SK-N-MC (cell line): ENCODE results near the gene NRARP.
"Not testable (repeated sequence)": the region's sequence is repeated elsewhere in the genome, so short reads cannot be mapped to it uniquely, and the experiment has no call there.

ENCODE experiments used
- DNase-seq: peaks from one replicate; pipeline ENCODE4 v3.0.0-alpha.2; 2011; ENCODE audit warnings: low read depth, low spot score
- H3K27ac ChIP-seq: fragments of 200-600 bp; sonication (generic); 2 replicates; pipeline ENCODE4 v1.5.1; 2016; ENCODE audit warnings: mixed run types
- H3K36me3 ChIP-seq: fragments of 200-600 bp; sonication (generic); 2 replicates; pipeline ENCODE4 v1.6.1; 2017; ENCODE audit warnings: antibody characterized with exemption, low read length, mixed read lengths; ENCODE audit not compliant: insufficient read depth
- H3K4me3 ChIP-seq: fragments of 200-600 bp; sonication (generic); 2 replicates; pipeline ENCODE4 v1.5.1; 2016
- H3K9ac ChIP-seq: fragments of 200-600 bp; sonication (generic); 2 replicates; pipeline ENCODE4 v1.8.0; 2017; ENCODE audit warnings: mixed run types, mixed read lengths; ENCODE audit not compliant: insufficient read length
- H3K9me3 ChIP-seq: fragments of 200-600 bp; sonication (generic); 2 replicates; pipeline ENCODE4 v1.6.1; 2017; ENCODE audit warnings: low read depth, mild to moderate bottlenecking, antibody characterized with exemption, low read length, moderate library complexity, mixed read lengths
- EZH2 ChIP-seq: fragments of 200-600 bp; sonication (generic); IDR thresholded peaks from one replicate; pipeline ENCODE4 v1.6.1; 2017; ENCODE audit warnings: antibody characterized with exemption
- FOXP2 ChIP-seq: optimal IDR thresholded peaks from 2 replicates; pipeline ENCODE3; 2011; ENCODE audit warnings: mild to moderate bottlenecking, moderate library complexity; ENCODE audit not compliant: insufficient read depth; ENCODE audit errors: extremely low read length, control extremely low read depth
- POLR2AphosphoS5 ChIP-seq: IDR thresholded peaks from 2 replicates; pipeline ENCODE4 v1.6.1; 2012; ENCODE audit warnings: mild to moderate bottlenecking, low read depth, low read length, borderline replicate concordance

Gene NRARP, protein sequence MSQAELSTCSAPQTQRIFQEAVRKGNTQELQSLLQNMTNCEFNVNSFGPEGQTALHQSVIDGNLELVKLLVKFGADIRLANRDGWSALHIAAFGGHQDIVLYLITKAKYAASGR

DNA sequence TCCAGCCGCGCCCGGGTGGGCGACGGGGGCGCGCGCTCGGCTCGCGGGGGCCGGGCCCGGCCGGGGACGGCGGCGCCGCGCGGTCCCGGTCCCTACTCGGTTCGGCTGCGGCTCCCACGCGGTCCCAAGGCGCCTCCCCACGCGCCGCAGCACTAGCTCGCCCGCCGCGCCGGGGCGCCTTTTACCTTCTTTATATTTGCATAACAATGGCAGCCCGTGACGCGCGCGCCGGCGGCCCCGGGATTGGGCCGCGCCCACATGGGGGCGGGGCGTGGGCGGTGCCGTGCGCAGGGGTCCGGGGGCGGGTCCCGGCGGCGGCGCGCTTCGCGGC, at the start of gene NRARP:
TSS of gene NRARP (minus strand) at position 154 of the 331 bp plus-strand sequence. CDS start 343 bp downstream, outside the sequence.
- TF ChIP-seq POLR2AphosphoS5: peak; percentile 88
- TF ChIP-seq FOXP2: no peak
- Histone ChIP-seq H3K9me3 (no peaks in the 10 kb centered on the region), H3K36me3 (no peaks in the 10 kb centered on the region), H3K9ac (peak within 1 kb of the TSS; percentile 73), H3K4me3 (peak within 1 kb of the TSS; percentile 97), H3K27ac (peak within 1 kb of the TSS; percentile 73)
- no peak for DNase-seq

DNA sequence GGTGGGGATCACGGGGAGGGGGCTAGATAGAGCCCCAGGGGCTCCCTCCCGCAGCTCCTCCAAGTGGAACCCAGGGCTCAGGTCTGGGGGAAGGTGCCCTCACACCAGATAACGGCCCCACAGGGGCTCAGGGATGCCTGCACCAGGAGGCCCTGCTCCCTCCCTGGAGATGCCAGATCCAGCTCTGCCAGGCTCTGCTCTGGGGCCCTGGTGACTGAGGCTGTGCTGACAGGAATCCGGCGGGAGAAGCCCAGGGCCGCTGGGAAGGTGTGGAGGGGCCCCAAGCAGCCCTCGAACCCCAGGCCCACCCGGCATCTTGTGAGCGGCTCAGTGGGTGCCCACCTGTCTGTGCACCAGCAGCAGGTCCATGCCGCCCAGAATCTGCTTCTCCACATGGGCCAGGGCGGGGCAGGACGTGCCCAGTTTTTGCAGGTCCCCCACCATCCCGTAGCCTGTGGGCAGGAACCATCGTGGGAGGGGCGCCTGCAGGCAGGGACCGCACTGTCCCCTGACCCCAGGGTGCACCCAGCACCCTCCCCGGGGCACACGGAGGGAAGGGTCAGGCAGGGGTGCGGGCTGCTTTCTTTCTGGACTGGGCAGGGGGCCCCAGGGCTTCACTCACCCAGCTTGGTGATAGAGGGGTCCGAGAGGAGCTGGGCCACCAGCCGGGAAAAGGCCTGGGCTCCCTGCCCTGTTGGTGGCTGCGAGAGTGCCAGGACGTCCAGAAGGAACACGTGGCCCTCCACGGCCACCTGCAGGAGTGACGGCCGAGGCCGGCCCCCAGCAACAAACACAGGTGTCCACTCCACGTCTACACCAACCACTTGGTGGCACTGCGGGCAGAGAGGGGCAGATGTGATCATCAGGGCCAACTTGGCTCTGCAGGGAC, 48.9 kb upstream of the NRARP start:
- 0 out of 2 replicates have a peak, but pooled peaks cover 2% of the 10 kb centered on the region for H3K9me3 ChIP-seq
- no peak overlapping the region for H3K9ac ChIP-seq
- TF ChIP-seq POLR2AphosphoS5: no peak
- no peak for TF ChIP-seq FOXP2
- TF ChIP-seq EZH2: no peak
- DNase-seq: no peak
- H3K27ac ChIP-seq: no peak overlapping the region
- H3K36me3 ChIP-seq: no peaks in the 10 kb centered on the region
- no peak overlapping the region for H3K4me3 ChIP-seq

DNA sequence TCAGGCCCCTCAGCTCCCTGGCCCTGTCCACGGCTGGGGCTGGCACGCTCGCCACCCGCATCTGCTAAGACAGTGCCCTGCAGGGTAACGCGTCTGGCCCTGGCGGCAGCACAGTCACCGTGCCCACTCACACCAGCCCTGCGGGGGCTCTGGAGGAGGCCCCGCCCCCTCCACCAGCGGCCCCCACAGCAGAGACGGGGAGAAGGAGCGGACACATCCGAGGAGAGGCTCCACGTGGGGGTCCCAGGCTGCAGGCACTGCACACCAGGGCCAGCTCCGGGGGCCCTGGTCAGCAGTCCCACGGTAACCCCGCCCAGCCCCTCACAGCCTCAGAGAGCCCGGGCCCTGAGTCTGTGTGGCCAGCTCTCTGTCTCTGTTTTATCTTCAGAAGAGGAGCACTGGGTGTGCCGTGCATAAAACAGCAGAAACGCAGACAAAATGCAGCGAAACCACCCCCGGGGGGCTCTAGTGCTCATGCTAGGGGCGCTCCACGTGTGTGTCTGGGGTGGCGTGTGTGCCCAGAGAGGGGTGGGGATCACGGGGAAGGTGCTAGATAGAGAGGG, 47.5 kb upstream of the NRARP start:
- H3K27ac ChIP-seq: no peak overlapping the region
- no peak for DNase-seq
- 0 out of 2 replicates have a peak, but pooled peaks cover 2% of the 10 kb centered on the region for H3K9me3 ChIP-seq
- no peak overlapping the region for H3K4me3 ChIP-seq
- H3K9ac ChIP-seq: no peak overlapping the region
- TF ChIP-seq FOXP2 (no peak), EZH2 (no peak), POLR2AphosphoS5 (no peak)
- no peaks in the 10 kb centered on the region for H3K36me3 ChIP-seq

DNA sequence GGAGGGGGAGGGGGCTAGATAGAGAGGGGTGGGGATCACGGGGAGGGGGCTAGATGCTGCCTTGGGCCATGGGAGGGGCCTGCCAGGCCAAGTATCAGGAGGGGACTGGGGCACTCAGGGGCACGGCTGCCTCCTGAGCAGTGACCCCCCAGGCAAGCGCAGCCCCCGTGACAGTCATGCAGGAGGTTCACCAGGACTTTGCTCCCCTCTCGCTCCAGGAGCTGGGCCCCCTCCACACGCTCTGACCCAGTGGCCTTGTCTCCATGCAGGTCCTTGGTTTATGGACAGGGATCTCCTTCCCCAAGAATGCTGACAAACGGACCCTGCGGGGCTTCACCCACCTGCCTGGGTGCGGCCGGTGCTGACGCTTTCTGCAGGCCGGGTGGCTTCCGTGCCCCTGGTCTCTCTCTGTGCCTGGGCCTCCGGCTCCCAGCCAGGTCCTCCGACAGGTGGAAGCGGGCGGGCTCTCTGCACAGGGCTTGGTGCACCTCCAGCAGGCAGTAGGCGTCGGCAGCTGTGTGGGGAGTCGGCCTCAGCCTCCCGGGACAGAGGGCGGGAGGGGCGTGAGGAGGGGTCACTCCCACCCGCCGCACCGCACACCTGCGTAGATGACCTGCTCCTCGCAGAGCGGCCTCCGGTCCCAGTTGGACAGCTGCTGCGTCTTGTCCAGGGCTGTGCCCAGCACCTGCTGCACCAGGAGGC, 46.8 kb upstream of the NRARP start:
- Histone ChIP-seq H3K27ac (no peak overlapping the region), H3K36me3 (no peaks in the 10 kb centered on the region), H3K9me3 (0 out of 2 replicates have a peak, but pooled peaks cover 2% of the 10 kb centered on the region), H3K9ac (no peak overlapping the region), H3K4me3 (no peak overlapping the region)
- TF ChIP-seq FOXP2 (no peak), POLR2AphosphoS5 (no peak), EZH2 (no peak)
- no peak for DNase-seq

DNA sequence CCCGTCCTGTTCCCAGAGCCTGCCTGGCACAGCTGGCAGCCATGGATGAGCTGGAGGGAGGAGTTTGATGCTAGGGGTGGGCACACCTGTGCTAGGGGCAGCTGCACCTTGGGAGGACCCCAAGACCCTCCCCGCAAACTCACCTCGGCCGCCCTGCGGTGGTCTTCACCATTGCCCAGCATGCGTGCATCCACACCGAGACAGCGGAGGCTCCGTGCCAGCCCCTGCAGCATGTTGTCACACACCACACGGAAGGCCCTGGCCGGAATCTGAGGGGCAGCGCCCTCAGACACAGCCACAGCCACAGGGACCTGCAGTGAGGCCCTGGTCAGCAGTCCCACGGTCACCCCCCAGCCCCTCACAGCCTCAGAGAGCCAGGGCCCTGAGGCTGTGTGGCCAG, 45.9 kb upstream of the NRARP start:
- Histone ChIP-seq H3K36me3 (no peaks in the 10 kb centered on the region), H3K9ac (no peak overlapping the region), H3K27ac (no peak overlapping the region), H3K9me3 (0 out of 2 replicates have a peak, but pooled peaks cover 2% of the 10 kb centered on the region), H3K4me3 (no peak overlapping the region)
- TF ChIP-seq EZH2 (no peak), FOXP2 (no peak)
- DNase-seq: no peak

DNA sequence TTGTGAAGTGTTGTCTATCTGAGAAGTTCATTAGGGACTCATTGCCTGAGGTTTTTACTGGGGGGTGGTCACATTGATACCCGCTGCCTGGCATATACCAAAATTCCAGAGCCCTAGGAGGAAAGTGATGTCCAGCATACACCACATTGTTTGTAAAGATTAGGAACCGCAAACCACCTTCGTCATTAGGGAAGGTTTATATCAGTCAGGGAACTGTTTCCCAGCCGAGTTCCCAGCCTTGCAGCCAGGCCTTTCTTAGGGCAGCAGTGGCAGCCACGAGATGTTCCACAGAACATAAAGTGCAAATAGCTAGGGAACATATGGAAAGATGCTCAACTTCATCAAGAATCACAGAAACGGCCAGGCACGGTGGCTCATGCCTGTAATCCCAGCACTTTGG, 40.4 kb upstream of the NRARP start:
- Histone ChIP-seq H3K4me3 (no peak overlapping the region), H3K9me3 (0 out of 2 replicates have a peak, but pooled peaks cover 2% of the 10 kb centered on the region), H3K9ac (no peak overlapping the region), H3K27ac (no peak overlapping the region), H3K36me3 (no peaks in the 10 kb centered on the region)
- DNase-seq: no peak
- no peak for TF ChIP-seq FOXP2
- TF ChIP-seq POLR2AphosphoS5: no peak
- no peak for TF ChIP-seq EZH2

DNA sequence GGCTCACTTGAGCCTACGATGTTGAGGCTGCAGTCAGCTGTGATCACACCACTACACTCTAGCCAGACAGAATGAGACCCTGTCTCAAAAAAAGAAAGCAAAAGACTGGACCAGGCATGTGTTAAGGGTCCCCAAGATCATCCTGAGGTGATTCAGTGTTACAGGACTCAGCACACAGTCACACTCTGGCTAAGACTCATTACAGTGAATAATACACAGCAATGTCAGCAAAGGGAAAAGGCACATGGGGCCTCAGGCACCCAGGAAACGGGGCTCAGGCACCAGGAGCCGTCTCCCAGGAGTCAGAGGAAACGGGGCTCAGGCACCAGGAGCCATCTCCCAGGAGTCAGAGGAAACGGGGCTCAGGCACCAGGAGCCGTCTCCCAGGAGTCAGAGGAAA, 39.2 kb upstream of the NRARP start:
- TF ChIP-seq POLR2AphosphoS5 (no peak), EZH2 (no peak), FOXP2 (no peak)
- Histone ChIP-seq H3K27ac (no peak overlapping the region), H3K9ac (no peak overlapping the region), H3K36me3 (no peaks in the 10 kb centered on the region), H3K4me3 (no peak overlapping the region), H3K9me3 (no peaks in the 10 kb centered on the region; the same call in 1 of the 2 replicates)
- no peak for DNase-seq

DNA sequence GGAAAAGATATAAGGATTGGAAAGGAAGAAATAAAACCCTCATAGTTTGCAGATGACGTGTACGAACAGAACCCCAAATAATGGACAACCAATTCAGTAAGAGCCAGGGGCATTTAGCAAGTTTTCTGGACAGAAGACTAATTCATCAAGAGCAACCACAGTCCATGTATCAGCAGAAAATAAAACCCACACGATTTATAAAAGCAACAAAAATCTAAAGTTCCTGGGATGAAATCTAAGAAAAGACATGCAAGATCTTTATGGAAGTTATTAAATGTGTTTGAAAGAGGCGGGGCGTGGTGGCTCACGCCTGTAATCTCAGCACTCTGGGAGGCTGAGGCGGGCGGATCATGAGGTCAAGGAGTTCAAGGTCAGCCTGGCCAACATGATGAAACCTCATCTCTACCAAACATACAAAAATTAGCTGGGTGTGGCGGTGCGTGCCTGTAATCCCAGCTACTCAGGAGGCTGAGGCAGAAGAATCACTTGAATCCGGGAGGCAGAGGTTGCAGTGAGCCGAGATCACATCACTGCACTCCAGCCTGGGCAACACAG, 37.9 kb upstream of the NRARP start:
- not testable (repeated sequence) for H3K4me3 ChIP-seq, DNase-seq, H3K36me3 ChIP-seq, H3K9me3 ChIP-seq, H3K9ac ChIP-seq
- H3K27ac ChIP-seq: peak overlapping the region; percentile 51; the same call in 1 of the 2 replicates
